Measurements from ENCODE around the gene NINL. TPM values are rescaled to one million over a fixed set of nuclear protein-coding genes. Genes with fewer than 3 reads are reported as not detected.

NINL gene
- total and polyA plus RNA-seq, 4 donors, result 1.9 to 3.6 (median 2.8) TPM

- no peak for DNase-seq (ENCODE audit: low spot score)
- WGBS, result 89% methylated on average over 13 of the region's 13 CpGs
- peaks cover 8 to 69% (median 36%) of the 10 kb centered on the region in 4 donors for H3K4me1 ChIP-seq (ENCODE audit: control insufficient read depth in 4 of 4, insufficient read depth in 4 of 4, low read length in 3 of 4)
These were observed 47.4 kb downstream of the NINL start for GRCh38 chr20:25537890-25538289.

More at GRCh38 chr20:25537890-25538289, 47.4 kb downstream of the NINL start:
- TF ChIP-seq FOXA1 (IDR thresholded peaks at IDR 0.05) (no peak), RAD21 (IDR thresholded peaks at IDR 0.05) (no peak), CTCF (IDR thresholded peaks at IDR 0.05; ENCODE audit: low read depth, low read length, missing input control) (no peak), SP1 (IDR thresholded peaks at IDR 0.05) (no peak), EGR1 (IDR thresholded peaks at IDR 0.05; ENCODE audit: low read depth in 2 of 2) (no peak), NR2F2 (IDR thresholded peaks at IDR 0.05) (no peak), FOXA2 (IDR thresholded peaks at IDR 0.05) (no peak), ATF3 (IDR thresholded peaks at IDR 0.05) (no peak), YY1 (IDR thresholded peaks at IDR 0.05) (no peak), HNF4A (conservative IDR thresholded peaks at IDR 0.05) (no peak), HNF4G (IDR thresholded peaks at IDR 0.05) (no peak), ZBTB33 (IDR thresholded peaks at IDR 0.05) (no peak), MAX (IDR thresholded peaks at IDR 0.05) (no peak), GABPA (IDR thresholded peaks at IDR 0.05 in 1 of 2, conservative IDR thresholded peaks at IDR 0.05 in 1 of 2) (no peak), REST (IDR thresholded peaks at IDR 0.05) (no peak), TAF1 (conservative IDR thresholded peaks at IDR 0.05) (no peak), JUND (IDR thresholded peaks at IDR 0.05) (no peak), RXRA (IDR thresholded peaks at IDR 0.05) (no peak)
- Histone ChIP-seq H3K9me3 (ENCODE audit: control insufficient read depth in 4 of 4, low read length in 3 of 4) (no peaks in the 10 kb centered on the region), H3K27ac (ENCODE audit: low read depth in 1 of 2, low read length in 2 of 2) (no peak overlapping the region), H3K36me3 (ENCODE audit: control insufficient read depth in 4 of 4, insufficient read depth in 3 of 4, low read depth in 1 of 4, low read length in 3 of 4) (no peaks in the 10 kb centered on the region), H3K9ac (ENCODE audit: low read depth in 1 of 2, low read length in 2 of 2) (no peak overlapping the region), H3K4me3 (ENCODE audit: low read depth in 1 of 3, low read length in 3 of 3) (no peak overlapping the region), H3K27me3 (ENCODE audit: control insufficient read depth in 4 of 4, insufficient read depth in 4 of 4, low read length in 3 of 4) (no peaks in the 10 kb centered on the region)

Data from liver (tissue), 9 donors.